ENCODE measurements around the gene IPO11.

The IPO11 gene

DNA sequence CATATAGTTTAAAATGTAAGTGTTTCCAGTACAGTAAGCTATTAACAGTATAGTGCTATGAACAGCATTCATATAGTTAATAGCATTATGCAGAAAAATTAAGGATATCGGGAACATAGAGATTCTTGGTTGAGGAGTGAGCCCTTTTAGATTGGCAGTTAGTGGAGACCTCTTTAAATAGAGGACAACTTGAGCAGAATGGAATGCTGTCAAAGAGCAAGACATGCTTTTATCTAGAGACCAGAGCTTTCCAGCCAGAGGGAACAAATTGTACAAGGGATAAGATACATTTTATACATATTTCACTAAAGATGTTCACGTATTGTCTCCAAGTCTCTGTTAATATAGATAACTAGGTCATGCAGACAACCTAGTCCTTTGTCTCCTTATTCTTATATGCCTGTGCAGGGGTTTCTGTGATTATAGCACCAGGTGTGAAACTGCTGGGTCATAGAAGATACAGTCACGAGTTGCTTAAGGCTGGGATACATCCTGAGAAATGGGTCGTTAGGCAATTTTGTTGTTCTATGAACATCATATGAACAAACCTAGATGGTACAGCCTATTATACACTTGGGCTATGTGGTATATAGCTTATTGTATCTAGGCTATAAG is 6.0 kb downstream of the IPO11 start:
- no peak for ATAC-seq (replicated peaks)
- peaks cover 7 to 19% of the 10 kb centered on the region in 2 donors for H3K4me1 Mint-ChIP-seq
- H3K27me3 Mint-ChIP-seq: no peaks in the 10 kb centered on the region
- H3K9me3 Mint-ChIP-seq: no peaks in the 10 kb centered on the region
- peaks cover 1 to 17% of the 10 kb centered on the region in 2 donors for H3K36me3 Mint-ChIP-seq
- DNase-seq: no peak
- no peak overlapping the region for H3K4me3 Mint-ChIP-seq
- no peak overlapping the region for H3K27ac Mint-ChIP-seq

DNA sequence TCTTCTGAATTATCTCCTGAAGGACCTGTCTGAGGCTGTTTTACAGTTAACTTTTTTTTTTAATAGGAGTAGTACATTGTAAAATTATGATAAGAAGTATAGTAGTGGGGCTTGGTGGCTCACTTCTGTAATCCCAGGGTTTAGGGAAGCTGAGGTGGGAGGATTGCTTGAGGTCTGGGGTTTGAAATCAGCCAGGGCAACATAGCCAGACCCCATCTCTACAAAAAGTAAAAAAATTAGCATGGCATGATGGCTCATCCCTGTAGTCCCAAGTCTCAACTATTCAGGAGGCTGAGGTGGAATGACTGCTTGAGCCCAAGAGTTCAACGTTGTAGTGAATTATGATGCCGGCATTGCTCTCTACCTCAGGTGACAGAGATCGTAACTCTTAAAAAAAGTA is 7.0 kb downstream of the IPO11 start:
- no peak for ATAC-seq (replicated peaks)
- H3K36me3 Mint-ChIP-seq: peaks cover 1 to 21% of the 10 kb centered on the region in 2 donors
- H3K4me1 Mint-ChIP-seq: peaks cover 6 to 17% of the 10 kb centered on the region in 2 donors
- H3K9me3 Mint-ChIP-seq: no peaks in the 10 kb centered on the region
- no peaks in the 10 kb centered on the region for H3K27me3 Mint-ChIP-seq
- H3K27ac Mint-ChIP-seq: no peak overlapping the region
- no peak for DNase-seq
- no peak overlapping the region for H3K4me3 Mint-ChIP-seq

GRCh38 chr5:62421414-62421813 is 8.9 kb downstream of the IPO11 start:
- ATAC-seq (replicated peaks): no peak
- H3K4me3 Mint-ChIP-seq: no peak overlapping the region
- H3K9me3 Mint-ChIP-seq: no peaks in the 10 kb centered on the region
- H3K4me1 Mint-ChIP-seq: peaks cover 3 to 17% of the 10 kb centered on the region in 2 donors
- no peaks in the 10 kb centered on the region for H3K27me3 Mint-ChIP-seq
- DNase-seq: no peak
- H3K36me3 Mint-ChIP-seq: peaks cover 4 to 24% of the 10 kb centered on the region in 2 donors
- no peak overlapping the region for H3K27ac Mint-ChIP-seq

DNA sequence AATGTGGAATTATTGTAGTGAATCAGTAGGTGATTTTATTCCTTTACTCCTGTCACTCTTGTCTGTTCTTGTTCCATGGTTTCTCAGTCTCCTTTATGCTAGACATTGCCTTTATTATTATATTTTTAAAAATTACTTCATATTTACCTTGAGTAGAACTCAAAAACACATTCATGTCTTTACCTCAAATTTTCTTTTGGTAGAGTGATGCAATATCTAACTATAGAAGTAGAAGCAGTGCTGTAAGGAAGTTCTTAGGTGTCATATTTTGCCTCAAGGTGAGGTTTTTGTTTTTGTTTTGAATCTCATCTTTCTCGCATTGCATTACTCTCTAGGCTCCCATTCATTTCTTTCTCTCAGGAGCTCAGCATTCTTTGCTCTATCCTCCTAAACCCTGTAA is 12.2 kb downstream of the IPO11 start:
- no peak overlapping the region for H3K27ac Mint-ChIP-seq
- no peak for DNase-seq

DNA sequence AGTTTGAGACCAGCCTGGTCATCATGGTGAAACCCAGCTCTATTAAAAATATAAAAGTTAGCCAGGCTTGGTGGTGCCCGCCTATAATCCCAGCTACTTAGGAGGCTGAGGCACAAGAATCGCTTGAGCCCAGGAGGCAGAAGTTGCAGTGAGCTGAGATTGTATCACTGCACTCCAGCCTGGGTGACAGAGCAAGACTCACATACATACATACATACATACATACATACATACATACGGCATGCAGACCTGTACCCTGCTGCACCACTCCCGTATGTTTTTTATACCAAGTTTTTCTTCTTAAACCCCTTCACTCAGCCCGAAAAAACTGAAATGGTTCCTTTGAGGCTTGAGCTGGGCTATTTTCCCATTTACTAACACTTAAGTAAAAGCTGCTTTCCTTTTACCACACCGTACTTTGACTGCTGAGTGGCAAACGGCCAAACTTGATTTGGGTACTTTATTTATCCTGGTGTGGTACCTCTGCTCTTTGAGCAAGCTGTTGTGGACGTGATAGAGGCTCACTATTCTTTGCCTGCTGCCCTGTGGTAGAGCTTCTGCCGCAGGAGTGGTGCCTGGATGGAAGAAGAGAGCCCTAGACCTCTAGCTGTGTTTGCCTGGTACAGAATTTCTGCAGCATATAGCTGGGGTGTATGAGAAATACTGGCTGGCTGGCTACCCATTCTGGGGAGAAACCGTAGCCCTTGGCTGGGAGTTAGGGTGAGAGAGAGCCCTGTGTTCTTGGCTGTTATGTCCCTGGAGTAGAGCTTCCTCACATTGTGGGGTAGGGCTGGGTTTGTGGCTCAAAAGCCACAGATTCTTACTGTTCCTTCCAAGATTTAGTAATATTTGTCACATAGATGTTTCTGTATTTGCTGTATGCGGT is 19.4 kb downstream of the IPO11 start:
- ATAC-seq (replicated peaks) (no peak), DNase-seq (no peak)
- no peaks in the 10 kb centered on the region for H3K27me3 Mint-ChIP-seq
- peaks cover 7 to 28% of the 10 kb centered on the region in 2 donors for H3K4me1 Mint-ChIP-seq
- H3K4me3 Mint-ChIP-seq: no peak overlapping the region
- no peaks in the 10 kb centered on the region for H3K9me3 Mint-ChIP-seq
- H3K36me3 Mint-ChIP-seq: peaks cover 3 to 7% of the 10 kb centered on the region in 2 donors
- no peak overlapping the region for H3K27ac Mint-ChIP-seq

More for the DNA sequence above, 12.2 kb downstream of the IPO11 start:
- Mint-ChIP-seq H3K4me1 (peaks cover 3 to 17% of the 10 kb centered on the region in 2 donors), H3K4me3 (no peak overlapping the region), H3K27me3 (no peaks in the 10 kb centered on the region), H3K9me3 (no peaks in the 10 kb centered on the region), H3K36me3 (peaks cover 4 to 12% of the 10 kb centered on the region in 2 donors)
- no peak for ATAC-seq (replicated peaks)

DNA sequence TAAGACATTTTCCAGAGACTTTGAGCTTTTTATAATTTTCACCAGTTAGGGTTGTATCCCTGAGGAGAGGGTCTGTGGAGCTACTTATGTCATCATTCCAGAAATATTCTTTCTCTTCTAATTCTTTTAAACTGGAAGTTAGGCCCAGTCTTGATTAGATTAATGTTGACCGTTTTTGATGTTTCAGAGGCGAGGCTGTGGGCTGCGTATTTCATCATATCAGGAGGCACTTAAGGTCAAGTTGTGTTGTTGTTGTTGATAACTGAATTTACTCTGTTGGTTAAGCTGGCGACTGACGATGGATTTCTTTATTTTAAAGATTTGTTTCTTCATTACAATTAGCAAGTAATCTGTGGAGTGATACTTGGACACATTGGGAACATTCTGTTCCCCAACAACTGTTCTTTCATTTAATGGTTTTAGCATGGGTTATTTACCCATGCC is 20.1 kb downstream of the IPO11 start:
- Mint-ChIP-seq H3K36me3 (peaks cover 3 to 7% of the 10 kb centered on the region in 2 donors), H3K27me3 (no peaks in the 10 kb centered on the region), H3K27ac (no peak overlapping the region), H3K4me3 (no peak overlapping the region), H3K9me3 (no peaks in the 10 kb centered on the region), H3K4me1 (peaks cover 7 to 28% of the 10 kb centered on the region in 2 donors)
- DNase-seq (no peak), ATAC-seq (replicated peaks) (no peak)

GRCh38 chr5:62448528-62448927 is 36.0 kb downstream of the IPO11 start:
- DNase-seq (no peak), ATAC-seq (replicated peaks) (no peak)
- H3K9me3 Mint-ChIP-seq: no peaks in the 10 kb centered on the region
- H3K36me3 Mint-ChIP-seq: peaks cover 12 to 33% of the 10 kb centered on the region in 2 donors
- H3K27ac Mint-ChIP-seq: no peak overlapping the region
- no peaks in the 10 kb centered on the region for H3K27me3 Mint-ChIP-seq
- H3K4me1 Mint-ChIP-seq: no peaks in the 10 kb centered on the region
- no peak overlapping the region for H3K4me3 Mint-ChIP-seq

- no peak overlapping the region for H3K4me3 Mint-ChIP-seq
- H3K36me3 Mint-ChIP-seq: peaks cover 14 to 41% of the 10 kb centered on the region in 2 donors
- ATAC-seq (replicated peaks): no peak
- H3K9me3 Mint-ChIP-seq: no peaks in the 10 kb centered on the region
- H3K27ac Mint-ChIP-seq: no peak overlapping the region
- no peaks in the 10 kb centered on the region for H3K4me1 Mint-ChIP-seq
- DNase-seq: no peak
- no peaks in the 10 kb centered on the region for H3K27me3 Mint-ChIP-seq
Measured at GRCh38 chr5:62450259-62450658, 37.7 kb downstream of the IPO11 start.

DNA sequence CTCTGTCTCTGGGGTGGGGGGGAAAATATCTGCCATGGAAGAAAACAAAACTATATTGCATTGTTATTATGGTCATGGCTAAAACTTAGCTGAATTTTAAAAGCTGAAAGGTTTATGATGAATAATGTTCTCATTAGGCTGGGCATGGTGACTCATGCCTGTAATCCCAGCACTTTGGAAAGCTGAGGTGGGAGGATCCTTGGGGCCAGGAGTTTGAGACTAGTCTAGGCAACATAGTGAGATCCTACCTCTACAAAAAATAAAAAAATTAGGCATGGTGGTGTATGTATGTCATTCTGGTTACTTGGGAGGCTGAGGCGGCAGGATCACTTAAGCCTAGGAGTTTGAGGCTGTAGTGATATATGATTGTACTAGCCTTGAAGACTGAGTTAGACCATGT is 44.5 kb downstream of the IPO11 start:
- H3K4me1 Mint-ChIP-seq: peaks cover 0 to 2% of the 10 kb centered on the region in 2 donors
- DNase-seq: no peak

DNA sequence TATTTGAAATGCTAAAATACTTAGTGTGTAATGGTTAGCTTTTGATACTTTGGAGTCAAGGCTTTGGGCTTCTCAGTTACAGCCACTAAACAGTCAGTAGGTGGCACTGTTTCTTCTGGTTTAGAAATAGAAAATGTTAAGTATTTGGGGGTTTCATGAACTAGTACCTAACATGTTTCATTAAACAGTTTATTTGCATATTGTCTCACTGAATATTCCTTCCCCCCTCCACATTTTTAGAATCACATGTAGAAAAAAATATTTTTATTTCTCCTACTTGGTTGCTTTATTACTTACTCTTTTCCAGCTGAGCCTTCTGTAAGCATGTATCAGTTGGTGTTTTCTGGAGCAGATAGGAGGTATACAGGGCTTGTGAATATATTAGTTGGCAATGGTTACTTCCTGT is 48.0 kb downstream of the IPO11 start:
- H3K36me3 Mint-ChIP-seq: peaks cover 7 to 26% of the 10 kb centered on the region in 2 donors
- peaks cover 0 to 3% of the 10 kb centered on the region in 2 donors for H3K4me1 Mint-ChIP-seq
- H3K27ac Mint-ChIP-seq: no peak overlapping the region
- no peak for DNase-seq
- peak; percentile 76 to 87 for ATAC-seq (replicated peaks)
- no peaks in the 10 kb centered on the region for H3K9me3 Mint-ChIP-seq
- no peaks in the 10 kb centered on the region for H3K27me3 Mint-ChIP-seq
- H3K4me3 Mint-ChIP-seq: no peak overlapping the region

More for the DNA sequence above, 44.5 kb downstream of the IPO11 start:
- Mint-ChIP-seq H3K27ac (no peak overlapping the region), H3K27me3 (no peaks in the 10 kb centered on the region), H3K4me3 (no peak overlapping the region), H3K9me3 (no peaks in the 10 kb centered on the region), H3K36me3 (peaks cover 12 to 31% of the 10 kb centered on the region in 2 donors)
- ATAC-seq (replicated peaks): no peak

DNA sequence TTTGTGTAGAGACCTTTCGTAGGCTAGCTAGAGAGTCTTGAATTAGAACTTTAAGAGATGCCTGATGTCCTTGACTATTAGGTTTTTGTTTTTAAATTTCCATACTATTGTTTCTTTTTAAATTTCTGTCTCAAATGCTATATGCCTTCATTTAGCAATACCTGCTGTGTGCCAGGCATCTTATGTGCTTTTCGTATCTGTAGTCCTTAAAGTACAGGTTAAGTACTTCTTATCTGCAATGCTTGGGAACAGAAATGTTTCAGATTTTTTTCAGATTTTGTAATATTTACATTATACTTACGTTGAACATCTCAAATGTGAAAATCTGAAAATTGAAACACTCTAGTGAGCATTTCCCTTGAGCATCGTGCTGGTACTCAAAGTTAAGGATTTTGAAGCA is 49.0 kb downstream of the IPO11 start:
- Mint-ChIP-seq H3K4me3 (no peak overlapping the region), H3K4me1 (peaks cover 0 to 3% of the 10 kb centered on the region in 2 donors), H3K9me3 (no peaks in the 10 kb centered on the region), H3K27ac (no peak overlapping the region), H3K36me3 (peaks cover 7 to 26% of the 10 kb centered on the region in 2 donors), H3K27me3 (no peaks in the 10 kb centered on the region)
- no peak for DNase-seq
- ATAC-seq (replicated peaks): no peak

DNA sequence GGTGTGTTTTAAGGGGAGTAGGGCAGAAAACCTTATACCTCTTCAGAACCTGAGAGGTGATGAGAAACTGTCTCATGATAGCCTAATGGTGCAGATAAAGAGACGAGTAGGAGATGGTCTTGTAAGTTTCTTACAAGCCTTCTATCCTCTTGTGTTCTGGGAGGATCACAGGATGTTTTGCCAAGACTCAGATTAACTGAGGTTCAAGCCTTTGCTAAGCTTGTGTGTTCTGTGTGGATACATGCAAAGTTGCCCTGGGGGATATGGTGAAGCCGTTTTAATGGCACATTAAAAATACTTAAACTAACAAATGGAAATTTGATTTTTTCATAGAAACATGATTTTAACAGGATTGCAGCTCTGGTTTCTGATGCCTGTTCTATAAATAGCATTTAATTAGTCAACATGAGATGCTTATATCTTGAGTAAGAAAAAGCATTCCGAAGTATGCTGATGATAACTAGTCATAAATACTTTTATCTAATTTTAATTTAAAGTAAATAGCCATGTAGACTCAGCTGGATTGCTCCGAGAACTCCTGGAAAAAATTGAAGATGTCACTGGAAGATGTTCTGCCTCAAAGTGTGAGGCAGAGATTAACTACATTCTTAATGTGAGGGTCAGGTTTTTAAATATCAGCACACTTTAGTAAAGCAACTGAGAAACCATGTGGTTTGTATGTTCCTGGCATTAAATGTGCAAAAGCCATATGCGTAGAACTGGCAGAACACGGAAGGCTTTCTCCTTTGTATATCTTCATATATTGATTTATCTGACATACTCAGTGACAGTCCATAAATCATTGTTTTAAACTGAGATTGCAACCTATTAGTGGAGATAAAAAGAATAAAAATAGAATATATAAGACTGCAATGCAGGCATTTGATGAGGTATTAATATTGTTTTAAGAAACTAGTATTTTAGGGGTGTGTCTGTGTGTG is 53.7 kb downstream of the IPO11 start:
- H3K27ac Mint-ChIP-seq: no peak overlapping the region
- no peaks in the 10 kb centered on the region for H3K9me3 Mint-ChIP-seq
- ATAC-seq (replicated peaks) (no peak), DNase-seq (no peak)
- peaks cover 0 to 1% of the 10 kb centered on the region in 2 donors for H3K4me1 Mint-ChIP-seq
- peaks cover 17 to 33% of the 10 kb centered on the region in 2 donors for H3K36me3 Mint-ChIP-seq
- no peak overlapping the region for H3K4me3 Mint-ChIP-seq
- H3K27me3 Mint-ChIP-seq: no peaks in the 10 kb centered on the region

- ATAC-seq (replicated peaks): no peak
- H3K9me3 Mint-ChIP-seq: no peaks in the 10 kb centered on the region
Measured at GRCh38 chr5:62473209-62473608, 60.6 kb downstream of the IPO11 start.

DNA sequence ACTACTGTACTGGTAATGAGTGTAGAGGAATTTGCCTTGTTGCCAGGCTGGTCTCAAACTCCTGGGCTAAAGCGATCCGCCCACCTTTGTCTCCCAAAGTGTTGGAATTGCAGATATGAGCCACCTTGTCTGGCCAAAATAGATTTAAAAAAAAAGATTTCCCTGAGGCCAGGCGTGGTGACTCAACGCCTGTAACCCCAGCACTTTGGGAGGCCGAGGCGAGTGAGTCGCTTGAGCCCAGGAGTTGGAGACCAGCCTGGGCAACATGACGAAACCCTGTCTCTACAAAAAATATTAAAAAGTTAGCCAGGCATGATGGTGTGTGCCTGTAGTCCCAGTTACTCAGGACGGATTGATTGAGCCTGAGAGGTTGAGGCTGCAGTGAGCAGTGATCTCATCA is 62.5 kb downstream of the IPO11 start:
- Mint-ChIP-seq H3K9me3 (peaks cover 0 to 1% of the 10 kb centered on the region in 2 donors), H3K27me3 (no peaks in the 10 kb centered on the region), H3K36me3 (peaks cover 22 to 35% of the 10 kb centered on the region in 2 donors), H3K27ac (no peak overlapping the region), H3K4me1 (peaks cover 0 to 5% of the 10 kb centered on the region in 2 donors), H3K4me3 (no peak overlapping the region)
- no peak for ATAC-seq (replicated peaks)
- no peak for DNase-seq

More at GRCh38 chr5:62473209-62473608, 60.6 kb downstream of the IPO11 start:
- Mint-ChIP-seq H3K27me3 (no peaks in the 10 kb centered on the region), H3K4me3 (no peak overlapping the region), H3K36me3 (peaks cover 10 to 25% of the 10 kb centered on the region in 2 donors), H3K4me1 (peaks cover 0 to 5% of the 10 kb centered on the region in 2 donors), H3K27ac (no peak overlapping the region)
- DNase-seq: no peak
